ENCODE measurements around the gene FYB1.

GRCh38 chr5:39157701-39158100 is 61.7 kb downstream of the FYB1 start:
- TF ChIP-seq CTCF (IDR thresholded peaks at IDR 0.05) (no peak), POLR2AphosphoS5 (IDR thresholded peaks at IDR 0.05) (no peak)

Measured in suprapubic skin (tissue), 3 donors.